ENCODE measurements around the gene NACAD. TPM values are rescaled to one million over a fixed set of nuclear protein-coding genes. Genes with fewer than 3 reads are reported as not detected.

NACAD gene
- total RNA-seq, 1 experiment from 2014 or later, result 5.5 TPM

DNA sequence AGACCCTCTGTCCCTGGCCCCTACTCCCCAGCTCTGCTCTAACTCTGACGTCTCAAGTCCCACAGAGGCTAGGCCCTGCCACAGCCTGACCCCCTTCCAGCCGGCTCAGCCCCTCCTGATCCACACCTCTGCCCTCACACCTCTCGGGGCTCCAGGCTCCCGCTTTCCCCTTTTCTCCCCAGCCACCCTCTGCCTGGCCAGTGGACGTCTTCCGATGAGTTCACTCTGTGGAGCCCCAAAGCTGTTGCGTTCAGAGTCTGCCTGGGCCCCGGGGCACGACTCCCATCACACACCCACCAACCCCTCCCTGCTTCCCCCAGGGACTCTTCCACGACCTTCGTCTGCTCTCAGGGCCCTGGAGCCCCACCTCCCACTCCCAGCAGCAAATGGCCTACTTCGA lies 41.1 kb upstream of the NACAD start (continued):
- TF ChIP-seq, protein P1, sequence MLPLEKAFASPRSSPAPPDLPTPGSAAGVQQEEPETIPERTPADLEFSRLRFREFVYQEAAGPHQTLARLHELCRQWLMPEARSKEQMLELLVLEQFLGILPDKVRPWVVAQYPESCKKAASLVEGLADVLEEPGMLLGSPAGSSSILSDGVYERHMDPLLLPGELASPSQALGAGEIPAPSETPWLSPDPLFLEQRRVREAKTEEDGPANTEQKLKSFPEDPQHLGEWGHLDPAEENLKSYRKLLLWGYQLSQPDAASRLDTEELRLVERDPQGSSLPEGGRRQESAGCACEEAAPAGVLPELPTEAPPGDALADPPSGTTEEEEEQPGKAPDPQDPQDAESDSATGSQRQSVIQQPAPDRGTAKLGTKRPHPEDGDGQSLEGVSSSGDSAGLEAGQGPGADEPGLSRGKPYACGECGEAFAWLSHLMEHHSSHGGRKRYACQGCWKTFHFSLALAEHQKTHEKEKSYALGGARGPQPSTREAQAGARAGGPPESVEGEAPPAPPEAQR (CRISPR knock-in tag; IDR thresholded peaks at IDR 0.05), result no peak
- no peak for TF ChIP-seq EMX1 (CRISPR knock-in tag; IDR thresholded peaks at IDR 0.05)
- TF ChIP-seq GRHL2 (CRISPR knock-in tag; IDR thresholded peaks at IDR 0.05; ENCODE audit: insufficient replicate concordance, severe bottlenecking), result no peak
- no peak for TF ChIP-seq NR1H2 (CRISPR knock-in tag; IDR thresholded peaks at IDR 0.05)
- TF ChIP-seq, protein P2, sequence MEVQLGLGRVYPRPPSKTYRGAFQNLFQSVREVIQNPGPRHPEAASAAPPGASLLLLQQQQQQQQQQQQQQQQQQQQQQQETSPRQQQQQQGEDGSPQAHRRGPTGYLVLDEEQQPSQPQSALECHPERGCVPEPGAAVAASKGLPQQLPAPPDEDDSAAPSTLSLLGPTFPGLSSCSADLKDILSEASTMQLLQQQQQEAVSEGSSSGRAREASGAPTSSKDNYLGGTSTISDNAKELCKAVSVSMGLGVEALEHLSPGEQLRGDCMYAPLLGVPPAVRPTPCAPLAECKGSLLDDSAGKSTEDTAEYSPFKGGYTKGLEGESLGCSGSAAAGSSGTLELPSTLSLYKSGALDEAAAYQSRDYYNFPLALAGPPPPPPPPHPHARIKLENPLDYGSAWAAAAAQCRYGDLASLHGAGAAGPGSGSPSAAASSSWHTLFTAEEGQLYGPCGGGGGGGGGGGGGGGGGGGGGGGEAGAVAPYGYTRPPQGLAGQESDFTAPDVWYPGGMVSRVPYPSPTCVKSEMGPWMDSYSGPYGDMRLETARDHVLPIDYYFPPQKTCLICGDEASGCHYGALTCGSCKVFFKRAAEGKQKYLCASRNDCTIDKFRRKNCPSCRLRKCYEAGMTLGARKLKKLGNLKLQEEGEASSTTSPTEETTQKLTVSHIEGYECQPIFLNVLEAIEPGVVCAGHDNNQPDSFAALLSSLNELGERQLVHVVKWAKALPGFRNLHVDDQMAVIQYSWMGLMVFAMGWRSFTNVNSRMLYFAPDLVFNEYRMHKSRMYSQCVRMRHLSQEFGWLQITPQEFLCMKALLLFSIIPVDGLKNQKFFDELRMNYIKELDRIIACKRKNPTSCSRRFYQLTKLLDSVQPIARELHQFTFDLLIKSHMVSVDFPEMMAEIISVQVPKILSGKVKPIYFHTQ (CRISPR knock-in tag; IDR thresholded peaks at IDR 0.05), result no peak
- TF ChIP-seq GTF2I (CRISPR knock-in tag; conservative IDR thresholded peaks at IDR 0.05), result no peak
- no peak for TF ChIP-seq ZNF423 (CRISPR knock-in tag; IDR thresholded peaks at IDR 0.05)
- TF ChIP-seq TP53 (CRISPR knock-in tag; IDR thresholded peaks at IDR 0.05), result no peak
- TF ChIP-seq, protein P3, sequence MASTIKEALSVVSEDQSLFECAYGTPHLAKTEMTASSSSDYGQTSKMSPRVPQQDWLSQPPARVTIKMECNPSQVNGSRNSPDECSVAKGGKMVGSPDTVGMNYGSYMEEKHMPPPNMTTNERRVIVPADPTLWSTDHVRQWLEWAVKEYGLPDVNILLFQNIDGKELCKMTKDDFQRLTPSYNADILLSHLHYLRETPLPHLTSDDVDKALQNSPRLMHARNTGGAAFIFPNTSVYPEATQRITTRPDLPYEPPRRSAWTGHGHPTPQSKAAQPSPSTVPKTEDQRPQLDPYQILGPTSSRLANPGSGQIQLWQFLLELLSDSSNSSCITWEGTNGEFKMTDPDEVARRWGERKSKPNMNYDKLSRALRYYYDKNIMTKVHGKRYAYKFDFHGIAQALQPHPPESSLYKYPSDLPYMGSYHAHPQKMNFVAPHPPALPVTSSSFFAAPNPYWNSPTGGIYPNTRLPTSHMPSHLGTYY (CRISPR knock-in tag; IDR thresholded peaks at IDR 0.05), result no peak

DNA sequence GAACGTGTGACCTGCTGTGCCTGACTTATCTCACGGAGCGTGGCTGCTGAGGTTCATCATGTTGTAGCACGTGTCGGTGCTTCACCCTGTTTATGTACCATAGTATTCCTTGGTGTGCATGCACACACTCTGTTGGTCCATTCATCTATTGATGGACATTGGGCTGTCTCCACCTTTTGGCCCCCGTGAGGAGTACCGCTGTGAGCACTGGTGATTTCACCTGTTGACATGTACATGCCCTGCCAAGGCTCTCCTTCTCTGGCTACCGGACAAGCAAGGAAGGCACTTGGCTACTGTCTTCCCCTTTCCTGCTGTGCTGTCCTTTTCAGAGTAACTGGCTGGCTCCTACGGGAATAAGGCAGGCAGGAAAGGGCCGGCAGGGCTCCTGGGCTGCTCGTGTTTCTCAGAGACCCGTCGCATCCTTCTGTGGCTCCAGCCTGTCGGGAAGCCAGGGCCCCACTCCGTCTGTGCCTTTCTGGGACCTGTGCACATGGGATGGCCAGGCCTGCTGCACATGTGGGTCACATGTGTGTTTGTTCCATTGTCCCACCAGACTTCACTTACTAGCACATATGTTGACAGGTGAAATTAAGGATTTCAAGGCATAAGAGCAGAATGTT lies 40.5 kb upstream of the NACAD start:
- TF ChIP-seq RELA (CRISPR knock-in tag; IDR thresholded peaks at IDR 0.05; ENCODE audit: borderline replicate concordance), result no peak
- TF ChIP-seq NR3C1 (CRISPR knock-in tag; conservative IDR thresholded peaks at IDR 0.05; ENCODE audit: low read depth), result no peak
- TF ChIP-seq, protein P4, sequence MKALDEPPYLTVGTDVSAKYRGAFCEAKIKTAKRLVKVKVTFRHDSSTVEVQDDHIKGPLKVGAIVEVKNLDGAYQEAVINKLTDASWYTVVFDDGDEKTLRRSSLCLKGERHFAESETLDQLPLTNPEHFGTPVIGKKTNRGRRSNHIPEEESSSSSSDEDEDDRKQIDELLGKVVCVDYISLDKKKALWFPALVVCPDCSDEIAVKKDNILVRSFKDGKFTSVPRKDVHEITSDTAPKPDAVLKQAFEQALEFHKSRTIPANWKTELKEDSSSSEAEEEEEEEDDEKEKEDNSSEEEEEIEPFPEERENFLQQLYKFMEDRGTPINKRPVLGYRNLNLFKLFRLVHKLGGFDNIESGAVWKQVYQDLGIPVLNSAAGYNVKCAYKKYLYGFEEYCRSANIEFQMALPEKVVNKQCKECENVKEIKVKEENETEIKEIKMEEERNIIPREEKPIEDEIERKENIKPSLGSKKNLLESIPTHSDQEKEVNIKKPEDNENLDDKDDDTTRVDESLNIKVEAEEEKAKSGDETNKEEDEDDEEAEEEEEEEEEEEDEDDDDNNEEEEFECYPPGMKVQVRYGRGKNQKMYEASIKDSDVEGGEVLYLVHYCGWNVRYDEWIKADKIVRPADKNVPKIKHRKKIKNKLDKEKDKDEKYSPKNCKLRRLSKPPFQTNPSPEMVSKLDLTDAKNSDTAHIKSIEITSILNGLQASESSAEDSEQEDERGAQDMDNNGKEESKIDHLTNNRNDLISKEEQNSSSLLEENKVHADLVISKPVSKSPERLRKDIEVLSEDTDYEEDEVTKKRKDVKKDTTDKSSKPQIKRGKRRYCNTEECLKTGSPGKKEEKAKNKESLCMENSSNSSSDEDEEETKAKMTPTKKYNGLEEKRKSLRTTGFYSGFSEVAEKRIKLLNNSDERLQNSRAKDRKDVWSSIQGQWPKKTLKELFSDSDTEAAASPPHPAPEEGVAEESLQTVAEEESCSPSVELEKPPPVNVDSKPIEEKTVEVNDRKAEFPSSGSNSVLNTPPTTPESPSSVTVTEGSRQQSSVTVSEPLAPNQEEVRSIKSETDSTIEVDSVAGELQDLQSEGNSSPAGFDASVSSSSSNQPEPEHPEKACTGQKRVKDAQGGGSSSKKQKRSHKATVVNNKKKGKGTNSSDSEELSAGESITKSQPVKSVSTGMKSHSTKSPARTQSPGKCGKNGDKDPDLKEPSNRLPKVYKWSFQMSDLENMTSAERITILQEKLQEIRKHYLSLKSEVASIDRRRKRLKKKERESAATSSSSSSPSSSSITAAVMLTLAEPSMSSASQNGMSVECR (CRISPR knock-in tag; IDR thresholded peaks at IDR 0.05; ENCODE audit: borderline replicate concordance), result no peak
- no peak for TF ChIP-seq TCF7 (CRISPR knock-in tag; IDR thresholded peaks at IDR 0.05; ENCODE audit: low read depth)
- TF ChIP-seq, protein P5, sequence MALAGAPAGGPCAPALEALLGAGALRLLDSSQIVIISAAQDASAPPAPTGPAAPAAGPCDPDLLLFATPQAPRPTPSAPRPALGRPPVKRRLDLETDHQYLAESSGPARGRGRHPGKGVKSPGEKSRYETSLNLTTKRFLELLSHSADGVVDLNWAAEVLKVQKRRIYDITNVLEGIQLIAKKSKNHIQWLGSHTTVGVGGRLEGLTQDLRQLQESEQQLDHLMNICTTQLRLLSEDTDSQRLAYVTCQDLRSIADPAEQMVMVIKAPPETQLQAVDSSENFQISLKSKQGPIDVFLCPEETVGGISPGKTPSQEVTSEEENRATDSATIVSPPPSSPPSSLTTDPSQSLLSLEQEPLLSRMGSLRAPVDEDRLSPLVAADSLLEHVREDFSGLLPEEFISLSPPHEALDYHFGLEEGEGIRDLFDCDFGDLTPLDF (CRISPR knock-in tag; IDR thresholded peaks at IDR 0.05), result no peak
- TF ChIP-seq, protein P6, sequence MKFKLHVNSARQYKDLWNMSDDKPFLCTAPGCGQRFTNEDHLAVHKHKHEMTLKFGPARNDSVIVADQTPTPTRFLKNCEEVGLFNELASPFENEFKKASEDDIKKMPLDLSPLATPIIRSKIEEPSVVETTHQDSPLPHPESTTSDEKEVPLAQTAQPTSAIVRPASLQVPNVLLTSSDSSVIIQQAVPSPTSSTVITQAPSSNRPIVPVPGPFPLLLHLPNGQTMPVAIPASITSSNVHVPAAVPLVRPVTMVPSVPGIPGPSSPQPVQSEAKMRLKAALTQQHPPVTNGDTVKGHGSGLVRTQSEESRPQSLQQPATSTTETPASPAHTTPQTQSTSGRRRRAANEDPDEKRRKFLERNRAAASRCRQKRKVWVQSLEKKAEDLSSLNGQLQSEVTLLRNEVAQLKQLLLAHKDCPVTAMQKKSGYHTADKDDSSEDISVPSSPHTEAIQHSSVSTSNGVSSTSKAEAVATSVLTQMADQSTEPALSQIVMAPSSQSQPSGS (CRISPR knock-in tag; IDR thresholded peaks at IDR 0.05; ENCODE audit: borderline replicate concordance, low read depth), result no peak
- no peak for TF ChIP-seq PRRX2 (CRISPR knock-in tag; IDR thresholded peaks at IDR 0.05)
- TF ChIP-seq, protein P7, sequence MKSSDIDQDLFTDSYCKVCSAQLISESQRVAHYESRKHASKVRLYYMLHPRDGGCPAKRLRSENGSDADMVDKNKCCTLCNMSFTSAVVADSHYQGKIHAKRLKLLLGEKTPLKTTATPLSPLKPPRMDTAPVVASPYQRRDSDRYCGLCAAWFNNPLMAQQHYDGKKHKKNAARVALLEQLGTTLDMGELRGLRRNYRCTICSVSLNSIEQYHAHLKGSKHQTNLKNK (CRISPR knock-in tag; IDR thresholded peaks at IDR 0.05), result no peak
- no peak for TF ChIP-seq ZNF416 (CRISPR knock-in tag; IDR thresholded peaks at IDR 0.05)
- TF ChIP-seq, protein P1 (CRISPR knock-in tag; IDR thresholded peaks at IDR 0.05), result no peak
- DNase-seq (ENCODE audit: low spot score), result no peak
- Mint-ChIP-seq H3K4me1 (0 out of 2 replicates have a peak, but pooled peaks cover 2% of the 10 kb centered on the region), H3K27ac (no peak overlapping the region), H3K27me3 (ENCODE audit: low read depth) (no peaks in the 10 kb centered on the region), H3K36me3 (no peaks in the 10 kb centered on the region), H3K9me3 (no peaks in the 10 kb centered on the region), H3K4me3 (no peak overlapping the region)
- CTCF ChIA-PET, result no interaction called here
- POLR2A ChIA-PET, result no interaction called here
- ATAC-seq, result no peak
